Measurements from ENCODE around the gene ZNF740.

ZNF740 gene

DNA sequence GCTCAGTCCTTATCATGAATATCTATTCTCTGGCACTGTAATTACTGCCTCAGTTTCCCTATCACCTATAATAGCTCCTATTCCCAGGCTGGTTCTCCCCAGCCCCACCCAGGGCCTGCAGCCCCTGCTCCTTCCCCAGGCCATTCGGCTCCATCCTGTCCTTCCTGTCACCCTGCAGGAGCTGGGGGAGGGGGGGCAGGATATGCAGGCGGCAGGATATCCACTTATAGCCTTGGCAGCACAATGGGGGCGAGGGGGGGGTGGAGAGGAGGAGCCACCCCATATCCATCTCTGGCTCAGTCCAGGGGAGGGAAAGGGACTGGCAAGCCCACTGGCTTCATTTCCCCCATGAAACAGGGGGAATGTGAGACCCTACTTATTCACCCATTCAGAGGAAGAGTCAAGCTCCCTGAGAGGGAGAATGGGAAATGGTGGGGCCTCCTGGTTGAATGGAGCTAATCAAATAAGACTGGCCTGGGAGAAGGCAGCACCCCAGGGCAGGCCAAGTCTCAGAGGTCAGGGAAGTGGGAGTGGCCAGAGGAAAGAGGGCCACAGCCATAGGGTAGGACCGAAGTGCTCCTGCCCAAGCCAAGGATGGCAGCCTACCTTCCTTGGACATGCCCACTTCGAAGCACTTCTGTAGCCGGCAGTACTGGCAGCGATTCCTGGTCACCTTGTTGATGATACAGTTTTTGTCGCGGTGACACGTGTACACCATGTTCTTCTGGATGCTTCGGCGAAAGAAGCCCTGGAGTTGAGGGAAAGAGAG, 34.3 kb downstream of the ZNF740 start:
- no peak for DNase-seq

DNA sequence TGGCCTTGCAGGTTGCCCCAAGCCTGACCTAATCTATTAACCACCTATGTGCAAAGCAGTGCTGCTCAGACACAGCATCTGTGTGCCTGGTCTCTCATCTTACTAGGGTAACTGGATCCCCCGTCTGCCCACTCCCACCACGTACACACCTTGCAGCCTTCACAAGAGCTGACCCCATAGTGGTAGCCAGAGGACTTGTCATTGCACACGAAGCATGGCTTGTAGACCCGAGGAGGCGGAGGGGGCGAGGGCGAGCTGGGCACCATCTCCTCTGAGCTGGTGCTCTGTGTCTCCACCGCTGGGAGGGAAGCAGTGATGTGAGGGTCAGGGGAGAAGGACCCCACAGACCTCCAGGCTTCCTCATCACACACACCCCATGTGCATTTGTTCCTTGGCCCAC, 35.0 kb downstream of the ZNF740 start:
- no peak for DNase-seq

DNA sequence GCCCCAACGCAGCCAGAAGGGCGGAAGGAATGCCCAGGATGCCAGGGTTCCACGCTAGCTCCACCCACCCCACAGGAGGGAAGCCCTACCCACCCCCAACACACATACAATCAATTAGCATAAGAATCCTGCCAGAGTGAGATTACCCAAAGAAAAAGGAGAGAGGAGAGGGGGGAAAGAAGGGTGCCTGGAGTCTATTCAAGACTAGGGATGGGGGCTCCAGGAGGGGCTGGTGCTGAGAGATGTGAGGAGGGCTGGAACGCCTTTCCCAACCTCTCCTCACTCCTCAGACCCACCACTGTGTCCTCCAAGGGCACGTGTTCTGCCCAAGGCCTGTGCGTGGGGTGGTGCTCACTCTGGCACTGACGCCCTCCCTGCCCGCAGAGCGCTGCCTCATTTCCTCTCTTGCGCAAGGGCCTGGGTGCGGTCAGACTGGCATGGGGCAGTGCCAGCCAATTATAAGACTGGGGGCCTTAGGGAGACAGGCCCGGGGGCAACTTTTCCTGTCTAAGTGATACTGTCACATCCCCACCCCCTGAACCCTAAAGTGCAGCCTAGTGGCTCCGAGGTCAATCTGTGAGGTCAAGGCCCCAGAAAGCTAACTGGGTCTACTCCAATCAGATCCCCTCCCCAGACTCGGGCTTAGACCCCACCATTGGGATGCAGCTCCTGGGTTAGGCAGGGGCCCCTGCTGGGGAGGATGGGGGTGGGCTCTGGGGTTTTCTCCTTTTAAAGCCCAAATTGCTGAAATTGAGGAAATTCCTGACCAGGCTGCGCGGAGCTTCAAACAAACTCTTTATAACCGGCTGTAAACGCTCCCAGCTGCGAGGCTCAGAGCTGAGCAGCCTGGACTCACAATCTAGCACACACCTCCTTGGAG, 36.8 kb downstream of the ZNF740 start:
- DNase-seq: no peak

DNA sequence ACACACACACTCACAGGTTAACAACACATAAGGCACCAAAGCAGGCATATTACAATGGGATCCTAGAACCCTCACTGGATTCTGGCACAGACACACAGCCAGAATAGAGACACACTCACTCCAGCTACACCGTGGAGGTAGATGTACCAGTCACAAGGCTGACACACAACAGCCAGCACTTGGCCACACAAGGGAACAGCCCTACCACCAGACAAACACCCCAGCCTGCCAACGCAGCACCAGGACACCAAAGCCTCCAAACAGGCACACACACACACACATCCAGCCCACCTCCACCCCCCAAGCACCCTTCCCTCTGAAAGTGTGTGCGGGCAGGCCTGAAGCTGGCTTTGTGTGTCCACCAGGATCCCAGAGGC, 37.4 kb downstream of the ZNF740 start:
- DNase-seq: no peak

DNA sequence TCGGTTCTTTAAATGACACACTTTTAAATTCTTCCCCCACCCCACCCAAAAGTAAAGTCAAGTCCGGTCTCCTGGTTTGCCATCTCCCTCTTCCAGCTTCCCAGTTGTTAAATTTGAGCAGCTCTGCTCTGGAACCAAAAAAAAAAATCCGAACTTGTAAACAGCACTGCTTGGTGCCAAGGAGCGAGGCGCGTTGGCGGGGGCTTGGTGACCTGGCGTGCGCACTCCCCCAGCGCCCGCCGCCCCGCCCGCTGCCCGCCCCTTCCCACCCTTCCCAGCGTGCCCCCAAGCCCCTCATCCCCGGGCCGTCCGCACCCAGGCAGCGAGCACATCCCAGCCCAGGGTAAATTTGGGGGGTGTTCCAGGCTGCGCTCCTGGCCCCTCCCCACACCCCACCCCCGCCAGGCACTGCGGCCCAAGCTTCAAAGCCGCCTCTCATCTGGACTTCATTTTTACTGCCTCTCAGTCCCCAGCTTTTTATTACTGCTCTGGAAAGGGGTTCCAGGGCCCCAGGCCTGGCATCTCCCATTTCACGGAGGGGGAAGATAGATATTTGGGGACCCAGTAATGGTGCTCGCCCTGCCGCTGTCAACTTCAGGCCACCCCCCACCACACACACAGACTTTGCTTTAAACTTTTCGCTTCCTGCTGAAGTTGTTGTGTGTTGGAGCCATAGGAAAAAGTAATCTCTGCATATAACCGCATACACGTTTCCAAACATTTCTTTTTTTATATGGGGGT, 38.2 kb downstream of the ZNF740 start:
- peak; percentile 48 for DNase-seq

DNA sequence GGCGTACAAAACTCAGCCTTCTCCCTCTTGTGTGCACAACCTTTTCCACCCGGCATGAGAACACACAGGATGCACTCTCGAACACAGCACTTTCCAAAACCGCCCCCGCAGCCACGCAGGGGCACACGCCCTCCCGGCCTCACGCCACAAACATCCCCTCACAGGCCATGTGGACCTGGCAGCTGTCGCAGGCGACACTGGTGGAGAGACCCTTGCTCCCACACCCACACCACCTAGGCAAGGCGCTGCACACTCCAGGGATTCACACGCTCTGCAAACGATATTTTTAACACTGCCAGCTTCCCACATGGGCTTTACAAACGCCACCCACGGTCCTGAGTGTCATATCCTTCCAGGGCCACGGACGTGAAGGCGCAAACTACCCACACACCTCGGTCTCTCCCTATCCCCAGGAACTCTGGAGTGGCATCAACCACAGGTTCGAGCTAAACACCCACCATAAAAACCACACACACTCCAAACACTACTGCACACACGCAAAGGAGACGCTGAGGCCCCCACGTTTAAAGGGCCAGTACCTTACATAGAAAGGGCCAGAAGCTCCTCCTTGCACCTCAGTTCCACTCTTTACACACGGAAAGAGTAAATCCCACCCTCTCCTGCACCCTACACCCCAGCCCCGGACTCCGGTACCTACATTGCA, 38.9 kb downstream of the ZNF740 start:
- peak; percentile 68 for DNase-seq

DNA sequence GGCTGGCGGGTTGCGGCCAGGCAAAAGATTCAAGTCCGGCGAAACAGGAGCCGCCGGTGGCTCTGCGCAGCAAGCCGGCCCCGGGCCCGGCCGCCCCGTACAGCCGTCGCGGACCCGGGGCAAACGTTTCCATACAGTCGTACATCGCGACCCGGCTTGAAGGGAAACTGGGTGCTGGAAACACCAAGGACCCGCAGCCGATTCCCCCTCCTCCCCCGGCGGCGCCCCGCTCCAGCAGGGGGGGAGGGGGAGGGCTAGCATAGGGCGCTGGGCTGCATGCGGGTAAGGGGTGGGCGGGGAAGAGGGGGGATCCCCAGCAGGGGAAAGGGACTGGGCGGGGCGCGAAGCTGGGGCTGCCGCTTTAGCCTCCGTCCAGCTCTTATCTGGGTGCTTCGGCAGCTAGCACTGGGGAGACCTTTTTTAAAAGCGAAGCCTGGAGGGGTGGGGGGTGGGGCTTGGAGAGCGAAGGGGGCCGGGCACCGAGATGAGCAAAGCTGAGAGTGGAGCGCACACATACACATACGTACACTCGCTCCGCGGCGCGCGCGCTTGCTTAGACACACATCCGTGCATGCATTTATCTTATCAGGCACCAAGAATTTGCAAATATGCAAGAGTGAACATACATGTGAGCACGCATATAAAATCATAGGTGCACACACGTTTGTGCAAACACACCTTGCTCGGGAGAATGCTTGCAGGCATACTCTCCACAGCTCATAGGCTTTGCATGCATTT, 39.6 kb downstream of the ZNF740 start:
- peak; percentile 90 for DNase-seq

DNA sequence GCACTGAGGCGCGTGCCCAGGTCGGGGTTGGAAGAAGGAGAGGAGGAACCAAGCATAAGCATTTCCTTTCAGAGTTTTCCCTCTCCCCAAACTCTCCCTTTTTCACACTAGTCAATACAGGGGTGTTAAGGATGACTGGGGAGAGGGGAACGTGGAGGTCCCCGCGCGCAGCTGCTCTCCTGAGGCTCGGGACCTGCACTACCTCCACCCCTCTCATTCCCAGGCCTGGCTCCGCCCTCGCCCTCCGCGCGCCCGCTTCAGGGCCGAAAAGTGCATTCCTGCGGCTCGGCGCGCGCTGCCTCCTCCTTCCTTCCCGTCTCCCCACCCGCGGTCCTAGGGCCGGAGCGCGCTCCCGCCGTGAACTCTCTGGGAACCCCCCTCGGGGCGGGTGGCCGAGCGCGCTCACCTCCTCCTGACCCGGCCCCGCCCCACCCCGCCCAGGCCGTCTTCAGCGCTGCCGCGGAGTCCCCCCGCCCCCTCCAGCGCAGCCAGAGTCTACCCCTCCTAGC, 40.2 kb downstream of the ZNF740 start:
- peak; percentile 94 for DNase-seq

DNA sequence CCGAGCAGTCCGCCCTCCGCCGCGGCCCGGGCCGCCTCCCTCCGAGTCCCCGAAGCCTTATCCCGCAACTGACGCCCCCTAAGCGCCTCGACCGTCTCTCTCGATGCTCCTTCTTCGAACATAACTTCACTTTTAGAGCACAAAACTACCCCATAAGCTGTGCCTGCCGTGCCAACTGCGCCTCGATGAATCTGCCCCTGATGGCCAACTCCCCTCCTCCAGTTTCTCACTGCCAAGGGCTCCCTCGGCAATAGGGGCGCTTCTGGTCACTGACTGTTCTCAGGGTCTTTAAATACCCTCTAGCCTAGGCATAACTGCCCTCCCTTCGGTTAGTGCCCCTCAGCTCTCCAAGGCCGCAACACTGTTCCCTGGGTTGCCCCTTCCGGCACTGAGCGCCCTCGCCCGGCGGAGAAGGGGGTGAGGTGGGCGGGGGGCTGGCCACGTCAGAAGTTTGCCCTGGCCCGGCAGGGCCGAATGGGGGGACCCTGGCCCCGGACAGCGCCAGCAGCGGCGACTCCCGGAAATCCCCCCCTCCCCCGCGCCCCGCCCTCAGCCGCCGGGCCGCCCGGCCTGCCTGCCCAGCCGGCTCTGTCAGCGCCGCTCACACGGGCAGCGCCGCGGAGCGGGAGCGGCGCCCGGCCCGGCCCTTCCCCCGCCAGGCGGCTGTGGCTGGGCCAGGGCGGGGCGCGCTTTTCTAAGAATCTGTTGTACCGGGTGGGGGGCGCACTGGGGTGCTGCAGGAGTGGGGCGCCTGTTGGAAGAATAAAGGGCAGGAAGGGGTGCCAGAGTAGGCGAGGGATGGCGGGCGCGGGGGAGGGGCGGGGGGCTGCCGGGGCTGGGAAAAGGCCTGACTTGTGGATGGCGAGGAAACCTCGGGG, 40.9 kb downstream of the ZNF740 start:
- DNase-seq: peak; percentile 87

DNA sequence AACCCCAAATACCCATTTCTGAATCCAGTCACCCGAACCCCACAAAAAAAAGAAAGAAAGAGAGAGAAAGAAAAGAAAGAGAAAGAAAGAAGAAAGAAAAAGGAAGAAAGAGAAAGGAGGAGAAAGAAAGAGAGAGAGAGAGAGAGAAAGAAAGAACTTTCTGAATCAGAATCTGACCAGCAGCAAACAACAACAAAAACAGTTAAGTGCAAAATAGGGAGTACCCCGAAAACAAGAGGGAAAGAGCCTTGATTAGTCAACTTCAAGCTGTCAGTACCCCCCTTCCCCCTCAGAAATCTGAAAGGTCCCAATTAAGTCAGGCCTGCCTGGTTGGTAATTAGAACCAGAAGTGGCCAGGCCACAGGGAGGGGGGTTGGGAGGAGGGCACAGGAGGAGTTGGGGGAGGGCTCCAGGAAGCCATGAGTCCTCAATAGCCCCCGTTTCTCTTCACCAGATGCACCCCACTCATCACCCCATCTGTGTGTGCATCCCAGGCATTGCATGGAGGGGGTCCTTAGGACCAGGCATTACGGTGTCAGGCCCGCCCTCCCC, 41.7 kb downstream of the ZNF740 start:
- peak; percentile 73 for DNase-seq

DNA sequence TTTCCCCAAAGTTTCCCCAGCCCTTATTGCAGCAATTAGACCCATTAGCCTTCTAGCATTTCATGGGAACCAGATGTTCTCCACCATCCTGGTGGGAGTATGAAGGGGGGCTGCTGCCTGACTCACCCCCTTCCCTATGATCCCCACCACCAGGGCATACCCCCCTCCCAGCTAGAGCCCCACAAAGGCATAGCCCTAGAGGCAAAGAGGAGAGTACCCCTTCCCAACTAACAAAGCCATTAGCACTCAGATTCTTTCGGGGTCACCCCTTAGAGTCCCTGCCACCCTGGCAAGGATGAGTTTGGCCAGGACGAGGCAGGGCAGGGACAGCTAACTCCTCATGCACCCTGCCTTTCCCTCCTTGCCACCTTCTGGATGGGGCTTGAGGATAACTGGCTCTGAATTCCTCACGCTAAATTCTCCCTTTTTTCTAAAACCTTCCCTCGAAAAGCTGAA, 42.3 kb downstream of the ZNF740 start:
- peak; percentile 66 for DNase-seq

DNA sequence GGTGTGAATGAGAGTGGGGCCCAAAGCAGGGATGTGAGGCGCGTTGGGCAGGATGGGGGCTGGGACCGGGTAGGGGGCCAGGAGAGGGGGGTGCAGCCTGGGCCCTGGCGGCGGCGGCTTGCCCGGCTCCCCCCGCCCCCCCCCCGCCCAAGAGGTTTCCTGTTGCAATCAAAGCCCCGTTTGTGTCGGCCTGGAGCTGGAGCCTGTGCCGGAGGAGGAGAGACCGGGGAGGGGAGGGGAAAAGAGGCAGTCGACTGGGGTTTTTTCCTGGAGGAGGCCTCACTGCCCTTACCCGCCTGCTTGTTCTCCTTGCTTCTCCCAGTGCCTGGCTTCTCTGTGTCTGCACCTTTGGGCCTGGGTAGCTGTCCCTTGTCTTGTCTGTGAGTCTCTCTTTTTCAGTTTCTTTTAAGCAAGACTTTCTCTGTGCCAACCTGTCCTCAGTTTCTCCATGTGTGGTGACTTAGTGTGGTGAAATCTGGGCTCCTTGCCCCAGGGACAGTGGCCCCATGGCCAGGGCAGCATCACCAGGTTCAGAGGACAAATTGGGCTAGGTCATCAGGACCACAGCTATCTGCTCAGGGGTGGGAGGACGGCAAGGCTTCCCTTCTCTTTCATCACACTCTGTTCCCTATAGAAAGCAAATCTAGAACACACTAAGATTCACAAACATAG, 43.0 kb downstream of the ZNF740 start:
- DNase-seq: no peak

DNA sequence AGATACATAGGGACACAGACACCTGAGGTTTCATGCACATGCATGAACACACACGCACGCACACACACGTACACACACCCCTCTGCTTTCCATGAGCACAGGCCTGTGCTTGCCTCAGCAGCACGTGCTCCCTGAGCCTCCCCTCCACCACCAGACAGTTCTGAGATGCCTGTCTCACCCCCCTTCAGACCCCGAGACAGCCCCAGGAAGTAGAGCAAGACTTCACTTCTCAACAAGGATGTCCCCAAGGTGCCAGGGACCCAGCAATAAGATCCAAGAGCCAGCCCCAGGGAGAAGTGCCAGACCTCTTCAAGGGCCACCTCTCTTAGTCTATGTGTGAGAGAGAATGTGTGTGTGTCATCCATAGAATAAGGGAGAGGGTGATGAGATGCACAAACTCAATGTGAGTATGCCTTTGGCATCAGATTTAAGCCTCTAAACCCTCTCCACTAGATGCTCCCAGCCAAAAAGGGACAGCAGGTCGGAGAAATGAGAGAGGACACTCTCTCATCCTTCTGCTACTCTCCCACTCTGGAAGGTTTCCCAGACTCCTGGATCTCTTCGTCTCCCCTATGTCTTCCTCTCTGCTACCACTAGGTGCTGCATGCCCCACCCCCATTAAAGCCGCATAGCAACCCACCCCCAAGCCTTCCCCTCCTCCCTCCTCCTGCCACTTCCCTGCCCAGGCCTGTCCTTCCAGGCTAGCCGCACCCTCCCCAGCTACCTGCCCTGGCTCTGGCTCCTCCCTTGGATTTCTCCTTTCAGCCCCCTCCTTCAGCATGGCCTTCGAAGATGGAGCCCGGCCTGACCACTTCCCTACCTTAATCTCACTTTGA, 43.8 kb downstream of the ZNF740 start:
- peak; percentile 52 for DNase-seq

DNA sequence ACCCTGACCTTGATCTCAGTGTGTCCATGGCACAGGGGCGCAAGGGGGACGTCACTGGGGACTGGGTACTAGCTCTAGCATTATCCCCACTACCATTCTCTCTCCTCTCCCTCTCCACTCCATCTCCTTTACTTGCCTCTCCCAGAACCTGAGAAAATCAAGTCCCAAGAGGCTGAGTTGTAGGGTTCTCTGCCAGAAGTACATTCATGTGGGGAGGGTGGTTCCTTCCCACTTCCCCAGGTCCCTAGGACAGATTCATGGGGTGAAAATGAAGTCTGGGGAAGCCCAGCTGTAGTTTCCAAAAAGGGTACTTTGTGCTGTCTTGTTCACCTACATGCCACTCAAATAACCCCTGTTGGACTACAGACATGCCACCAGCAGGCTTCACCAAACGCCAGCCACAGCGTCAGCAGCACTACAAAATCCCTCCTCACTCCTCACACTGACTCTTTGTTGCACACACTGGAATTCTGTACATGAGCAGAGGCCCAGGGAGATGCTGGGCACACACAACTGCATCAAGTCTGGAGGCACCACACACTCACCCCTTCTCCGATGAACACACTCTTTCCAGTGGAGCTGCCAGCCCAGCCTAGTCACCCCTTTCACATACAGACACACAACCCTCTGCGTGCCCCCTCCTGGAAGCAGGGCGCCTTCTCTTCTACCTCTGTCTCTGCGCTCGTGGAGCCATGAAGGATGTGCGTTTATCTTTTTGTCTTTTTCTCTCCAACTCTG, 44.5 kb downstream of the ZNF740 start:
- no peak for DNase-seq

DNA sequence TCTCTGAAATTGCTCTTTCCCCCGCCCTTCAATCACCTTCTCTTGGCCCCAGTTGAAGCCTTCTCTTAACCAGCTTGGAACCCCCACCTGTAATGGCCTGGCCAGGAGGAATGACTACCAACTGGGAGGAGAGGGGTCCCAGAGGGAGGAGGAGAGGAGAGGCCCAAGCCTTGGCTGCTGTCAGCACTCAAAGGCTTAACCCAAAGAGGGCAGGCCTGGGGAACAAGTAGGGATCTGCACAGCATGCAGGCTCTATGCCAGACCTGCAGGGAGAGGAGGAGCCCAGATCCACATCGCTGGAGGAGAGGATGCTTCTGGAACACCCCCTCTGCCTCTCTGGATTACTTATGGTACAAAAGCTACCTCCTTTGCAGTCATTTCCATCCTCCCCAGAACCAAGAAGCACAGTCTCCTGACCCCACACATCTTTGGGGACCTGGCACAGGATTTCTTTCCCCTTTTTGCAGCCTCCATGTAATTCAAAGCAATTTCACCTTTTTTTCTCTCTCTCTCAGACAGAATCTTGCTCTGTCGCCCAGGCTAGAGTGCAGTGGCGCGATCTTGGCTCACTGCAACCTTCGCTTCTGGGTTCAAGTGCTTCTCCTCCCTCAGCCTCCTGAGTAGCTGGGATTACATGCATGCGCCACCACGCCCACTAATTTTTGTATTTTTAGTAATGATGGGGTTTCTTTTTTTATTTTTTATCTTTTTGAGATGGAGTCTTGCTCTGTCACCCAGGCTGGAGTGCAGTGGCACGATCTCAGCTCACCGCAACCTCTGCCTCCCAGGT, 45.3 kb downstream of the ZNF740 start:
- no peak for DNase-seq

DNA sequence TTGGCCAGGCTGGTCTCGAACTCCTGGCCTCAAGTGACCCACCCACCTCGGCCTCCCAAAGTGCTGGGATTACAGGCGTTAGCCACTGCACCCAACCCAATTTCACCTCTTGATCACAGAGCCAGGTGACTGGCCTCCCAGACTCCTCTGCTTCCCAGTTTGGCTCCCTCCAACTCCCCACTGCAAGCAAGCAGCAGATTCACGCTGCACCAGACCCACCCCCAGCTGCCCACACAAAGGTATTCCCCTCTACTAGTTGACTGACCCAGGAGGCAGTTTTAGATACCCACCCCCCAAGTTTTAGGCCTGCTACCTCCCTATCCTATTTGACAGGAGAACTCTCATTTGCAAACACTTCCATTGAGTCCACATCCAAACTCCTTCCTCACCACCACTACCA, 46.3 kb downstream of the ZNF740 start:
- DNase-seq: no peak

DNA sequence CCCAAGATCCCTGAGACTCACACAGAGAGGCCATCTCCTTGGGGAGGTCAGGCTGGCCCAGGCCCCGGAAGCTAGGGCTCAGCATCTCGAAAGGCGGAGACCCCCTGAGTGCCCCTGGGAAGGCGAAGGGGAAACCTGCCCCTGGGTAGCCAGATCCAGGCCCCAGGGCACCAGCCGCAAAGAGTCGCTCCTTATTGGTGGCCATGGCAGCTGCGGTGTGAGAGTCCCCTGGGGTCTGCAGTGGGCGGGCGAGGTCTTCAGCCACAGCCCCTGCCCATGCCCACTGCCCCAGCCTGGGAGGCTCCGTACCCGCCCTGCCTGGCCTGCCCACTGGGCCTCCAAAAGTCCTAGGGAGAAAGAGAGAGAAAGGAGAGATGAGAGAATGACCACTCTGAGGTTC, 46.8 kb downstream of the ZNF740 start:
- DNase-seq: no peak

All from eye (tissue), 1 donor.